Measurements from ENCODE around the gene YPEL3.

The YPEL3 gene

DNA sequence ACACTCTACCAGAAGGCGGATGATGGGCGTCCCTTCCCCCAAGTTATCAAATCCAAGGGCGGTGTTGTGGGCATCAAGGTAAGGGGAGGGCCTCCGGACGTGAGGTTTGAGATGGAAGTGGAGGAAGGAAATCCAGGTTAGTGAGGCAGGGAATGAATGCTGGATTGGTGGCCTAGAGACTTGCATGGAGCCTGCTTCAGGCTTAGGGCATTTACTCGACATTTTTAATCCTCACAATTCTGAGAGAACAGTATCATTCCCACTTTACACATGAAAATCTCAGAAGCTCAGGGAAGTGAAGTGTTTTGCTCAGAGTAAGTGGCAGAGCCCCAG is 28.5 kb downstream of the YPEL3 start:
- no peak overlapping the region for H3K4me3 ChIP-seq (ENCODE audit: low read depth, low read length)

GRCh38 chr16:30066761-30067583 is 29.0 kb downstream of the YPEL3 start:
- peaks cover 2% of the 10 kb centered on the region for H3K9me3 ChIP-seq (ENCODE audit: severe bottlenecking)
- H3K27ac ChIP-seq = peak overlapping the region; percentile 94
- peaks cover 67% of the 10 kb centered on the region for H3K36me3 ChIP-seq
- peak overlapping the region; percentile 96 for H3K4me3 ChIP-seq (ENCODE audit: low read depth, low read length)
- no peak for TF ChIP-seq CTCF (IDR thresholded peaks at IDR 0.05; ENCODE audit: low read depth, low read length)
- no peaks in the 10 kb centered on the region for H3K27me3 ChIP-seq (ENCODE audit: insufficient read depth, low read depth, severe bottlenecking)
- DNase-seq = no peak

More for the DNA sequence above, 28.5 kb downstream of the YPEL3 start:
- H3K36me3 ChIP-seq = peaks cover 73% of the 10 kb centered on the region
- no peaks in the 10 kb centered on the region for H3K27me3 ChIP-seq (ENCODE audit: insufficient read depth, low read depth, severe bottlenecking)
- TF ChIP-seq CTCF (IDR thresholded peaks at IDR 0.05; ENCODE audit: low read depth, low read length) = no peak
- no peaks in the 10 kb centered on the region for H3K9me3 ChIP-seq (ENCODE audit: severe bottlenecking)
- DNase-seq = no peak
- H3K27ac ChIP-seq = no peak overlapping the region

DNA sequence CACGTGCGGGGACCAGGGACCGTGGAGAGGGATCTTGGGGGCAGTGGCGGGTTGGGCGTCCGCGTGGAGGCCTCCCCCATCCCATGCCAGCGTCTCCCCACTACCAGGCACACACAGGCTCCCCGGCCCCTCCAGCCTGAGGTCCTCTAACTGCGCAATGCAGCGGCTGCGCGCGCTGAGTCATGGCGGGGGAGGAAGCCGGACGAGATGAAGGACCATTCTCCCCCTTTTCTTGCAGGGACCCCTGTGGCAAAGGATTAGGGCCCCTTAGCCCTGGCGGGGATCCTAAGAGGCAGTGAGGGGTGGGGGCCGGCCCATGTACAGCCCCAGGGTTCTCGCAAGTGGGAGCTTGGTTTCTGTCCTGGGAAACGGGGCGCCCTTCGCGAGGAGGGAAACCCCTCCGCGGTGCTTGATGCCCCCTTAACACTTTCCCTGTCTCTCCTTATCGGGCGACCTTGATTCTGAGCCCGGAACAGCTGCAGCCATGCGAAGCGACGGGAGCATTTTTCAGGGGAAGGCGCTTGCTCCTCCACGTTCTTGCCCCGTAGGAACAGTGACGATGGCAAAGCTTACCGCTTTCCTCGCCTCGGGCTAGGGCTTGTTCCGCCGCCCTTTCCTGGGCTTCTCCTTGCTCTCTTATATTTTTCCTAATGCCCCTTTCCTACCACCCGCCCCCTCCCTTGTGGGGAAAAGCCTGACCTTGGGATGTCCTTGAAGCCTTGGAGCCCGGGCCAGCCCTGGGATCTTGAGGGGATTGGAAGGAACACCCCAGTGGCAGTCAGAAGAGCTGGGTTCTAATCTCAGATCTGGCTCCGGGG is 29.9 kb downstream of the YPEL3 start:
- peaks cover 2% of the 10 kb centered on the region for H3K9me3 ChIP-seq (ENCODE audit: severe bottlenecking)
- H3K4me3 ChIP-seq (ENCODE audit: low read depth, low read length) = peak overlapping the region; percentile 96
- H3K27ac ChIP-seq = peak overlapping the region; percentile 94
- no peaks in the 10 kb centered on the region for H3K27me3 ChIP-seq (ENCODE audit: insufficient read depth, low read depth, severe bottlenecking)
- peak; percentile 26 for DNase-seq
- TF ChIP-seq CTCF (IDR thresholded peaks at IDR 0.05; ENCODE audit: low read depth, low read length) = no peak
- peaks cover 59% of the 10 kb centered on the region for H3K36me3 ChIP-seq

DNA sequence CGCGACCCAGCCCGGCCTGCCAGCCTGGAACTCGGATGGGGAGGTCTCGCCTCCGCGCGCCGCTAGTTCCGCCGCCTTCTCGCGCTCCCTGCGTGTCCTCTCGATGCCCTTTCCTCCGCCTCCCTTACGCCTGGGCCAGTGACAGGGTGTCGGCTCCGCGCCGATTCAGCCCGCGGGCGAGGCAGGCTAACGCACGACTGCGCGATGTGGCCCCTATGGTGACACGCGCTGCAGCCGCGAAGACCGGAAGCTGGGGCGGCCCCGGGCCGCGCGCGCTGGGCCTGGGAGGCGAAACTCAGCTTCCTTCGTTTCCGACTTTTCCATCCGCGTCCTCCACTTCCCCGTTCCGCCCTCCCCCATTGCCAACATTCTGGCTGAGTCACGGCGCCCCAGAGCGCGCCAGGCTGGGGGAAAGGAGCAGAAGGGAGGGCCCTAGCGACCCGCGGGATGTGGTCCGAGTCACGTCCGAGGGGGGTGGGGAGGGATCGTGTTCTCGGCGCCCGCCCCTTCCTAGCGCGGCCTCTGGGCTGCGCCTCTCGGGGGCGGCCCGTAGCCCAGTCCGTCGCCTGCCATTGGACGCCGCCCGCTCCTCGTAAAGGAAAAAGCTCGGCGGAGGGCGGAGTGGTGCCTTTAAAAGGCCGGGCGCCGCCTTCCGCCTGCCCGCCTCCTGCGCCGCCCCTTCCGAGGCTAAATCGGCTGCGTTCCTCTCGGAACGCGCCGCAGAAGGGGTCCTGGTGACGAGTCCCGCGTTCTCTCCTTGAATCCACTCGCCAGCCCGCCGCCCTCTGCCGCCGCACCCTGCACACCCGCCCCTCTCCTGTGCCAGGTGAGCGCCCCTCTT is 30.7 kb downstream of the YPEL3 start, which contains the start of gene ALDOA:
ALDOA (plus strand) TSS at position 659 of the 841 bp plus-strand sequence. CDS start 1,138 bp downstream, outside the sequence.
- Histone ChIP-seq H3K27ac (peak within 1 kb of the TSS; percentile 94), H3K4me3 (ENCODE audit: low read depth, low read length) (peak within 1 kb of the TSS; percentile 96), H3K27me3 (ENCODE audit: insufficient read depth, low read depth, severe bottlenecking) (no peaks in the 10 kb centered on the region), H3K36me3 (peaks cover 50% of the 10 kb centered on the region), H3K9me3 (ENCODE audit: severe bottlenecking) (peaks cover 2% of the 10 kb centered on the region)
- no peak for TF ChIP-seq CTCF (IDR thresholded peaks at IDR 0.05; ENCODE audit: low read depth, low read length)
- DNase-seq = peak; percentile 96

DNA sequence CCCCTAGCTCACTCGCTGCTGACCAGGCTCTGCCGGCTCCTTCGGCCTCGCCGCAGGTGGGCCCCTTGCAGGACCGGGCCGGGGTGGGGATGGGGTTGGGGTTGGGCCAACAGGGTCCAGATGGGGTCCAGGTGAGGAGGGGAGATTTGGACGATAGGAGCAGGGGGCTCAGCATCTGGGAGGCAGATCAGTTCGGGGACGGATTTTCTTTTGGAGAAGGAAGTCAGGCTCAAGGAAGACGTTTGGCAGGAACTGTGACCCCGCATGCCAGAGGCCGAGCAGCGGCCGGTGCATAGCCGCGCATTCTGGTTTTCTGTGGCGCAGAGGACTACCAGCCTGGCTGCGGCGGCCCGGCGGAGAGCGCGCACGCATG is 31.3 kb downstream of the YPEL3 start:
- no peaks in the 10 kb centered on the region for H3K27me3 ChIP-seq (ENCODE audit: insufficient read depth, low read depth, severe bottlenecking)
- peaks cover 2% of the 10 kb centered on the region for H3K9me3 ChIP-seq (ENCODE audit: severe bottlenecking)
- peak overlapping the region; percentile 94 for H3K27ac ChIP-seq
- no peak for TF ChIP-seq CTCF (IDR thresholded peaks at IDR 0.05; ENCODE audit: low read depth, low read length)
- peak overlapping the region; percentile 96 for H3K4me3 ChIP-seq (ENCODE audit: low read depth, low read length)
- peaks cover 50% of the 10 kb centered on the region for H3K36me3 ChIP-seq
- no peak for DNase-seq

Measured in WERI-Rb-1 (cell line).